ENCODE measurements around the gene WBP11.

WBP11 gene

DNA sequence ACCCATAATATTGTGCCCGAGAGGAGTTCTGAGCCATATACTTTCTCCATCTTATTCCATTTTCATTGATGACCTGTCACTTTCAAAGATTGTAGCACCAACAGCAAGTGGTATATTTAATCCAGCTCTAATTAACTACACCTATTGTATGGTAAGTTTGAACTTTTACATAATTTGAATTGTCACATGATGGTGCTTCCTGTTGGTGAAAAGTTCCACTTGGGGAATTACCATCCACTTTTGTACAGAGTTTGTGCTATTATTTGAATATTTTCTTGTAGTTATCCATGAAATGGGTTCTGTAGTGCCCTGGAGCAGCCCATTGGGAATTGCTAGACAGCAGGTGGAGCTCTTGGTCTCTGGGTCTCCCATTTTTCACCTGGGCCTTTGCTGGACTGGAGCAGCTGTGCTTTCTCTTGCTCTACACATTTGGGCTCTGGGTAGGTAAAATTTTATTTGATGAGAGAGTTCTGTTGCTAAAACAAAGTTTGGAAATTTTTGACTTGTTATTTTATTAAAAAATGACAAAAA, 7.7 kb upstream of the WBP11 start:
- H3K4me2 ChIP-seq (ENCODE audit: low read length), result no peak overlapping the region
- peaks cover 8% of the 10 kb centered on the region for H3K4me1 ChIP-seq (ENCODE audit: low read length)
- H2AFZ ChIP-seq (ENCODE audit: low read depth, low read length), result no peak overlapping the region
- no peak for TF ChIP-seq EZH2phosphoT487 (IDR thresholded peaks at IDR 0.05; ENCODE audit: low read depth)
- TF ChIP-seq, protein P1, sequence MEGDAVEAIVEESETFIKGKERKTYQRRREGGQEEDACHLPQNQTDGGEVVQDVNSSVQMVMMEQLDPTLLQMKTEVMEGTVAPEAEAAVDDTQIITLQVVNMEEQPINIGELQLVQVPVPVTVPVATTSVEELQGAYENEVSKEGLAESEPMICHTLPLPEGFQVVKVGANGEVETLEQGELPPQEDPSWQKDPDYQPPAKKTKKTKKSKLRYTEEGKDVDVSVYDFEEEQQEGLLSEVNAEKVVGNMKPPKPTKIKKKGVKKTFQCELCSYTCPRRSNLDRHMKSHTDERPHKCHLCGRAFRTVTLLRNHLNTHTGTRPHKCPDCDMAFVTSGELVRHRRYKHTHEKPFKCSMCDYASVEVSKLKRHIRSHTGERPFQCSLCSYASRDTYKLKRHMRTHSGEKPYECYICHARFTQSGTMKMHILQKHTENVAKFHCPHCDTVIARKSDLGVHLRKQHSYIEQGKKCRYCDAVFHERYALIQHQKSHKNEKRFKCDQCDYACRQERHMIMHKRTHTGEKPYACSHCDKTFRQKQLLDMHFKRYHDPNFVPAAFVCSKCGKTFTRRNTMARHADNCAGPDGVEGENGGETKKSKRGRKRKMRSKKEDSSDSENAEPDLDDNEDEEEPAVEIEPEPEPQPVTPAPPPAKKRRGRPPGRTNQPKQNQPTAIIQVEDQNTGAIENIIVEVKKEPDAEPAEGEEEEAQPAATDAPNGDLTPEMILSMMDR (IDR thresholded peaks at IDR 0.05; ENCODE audit: low read depth, low read length), result peak; percentile 47
- peaks cover 7% of the 10 kb centered on the region; the same call in 1 of the 2 replicates for H3K27me3 ChIP-seq (ENCODE audit: low read depth, low read length)
- no peak overlapping the region for H3K27ac ChIP-seq (ENCODE audit: low read length)
- no peaks in the 10 kb centered on the region for H3K9me3 ChIP-seq (ENCODE audit: insufficient read depth, low read length)
- no peaks in the 10 kb centered on the region for H4K20me1 ChIP-seq (ENCODE audit: insufficient read depth, low read length)
- H3K79me2 ChIP-seq (ENCODE audit: low read length), result no peaks in the 10 kb centered on the region
- H3K36me3 ChIP-seq (replicated peaks; ENCODE audit: low read depth, low read length), result no peaks in the 10 kb centered on the region
- H3K9ac ChIP-seq (ENCODE audit: low read length), result no peak overlapping the region
- H3K4me3 ChIP-seq (ENCODE audit: low read length), result no peak overlapping the region

DNA sequence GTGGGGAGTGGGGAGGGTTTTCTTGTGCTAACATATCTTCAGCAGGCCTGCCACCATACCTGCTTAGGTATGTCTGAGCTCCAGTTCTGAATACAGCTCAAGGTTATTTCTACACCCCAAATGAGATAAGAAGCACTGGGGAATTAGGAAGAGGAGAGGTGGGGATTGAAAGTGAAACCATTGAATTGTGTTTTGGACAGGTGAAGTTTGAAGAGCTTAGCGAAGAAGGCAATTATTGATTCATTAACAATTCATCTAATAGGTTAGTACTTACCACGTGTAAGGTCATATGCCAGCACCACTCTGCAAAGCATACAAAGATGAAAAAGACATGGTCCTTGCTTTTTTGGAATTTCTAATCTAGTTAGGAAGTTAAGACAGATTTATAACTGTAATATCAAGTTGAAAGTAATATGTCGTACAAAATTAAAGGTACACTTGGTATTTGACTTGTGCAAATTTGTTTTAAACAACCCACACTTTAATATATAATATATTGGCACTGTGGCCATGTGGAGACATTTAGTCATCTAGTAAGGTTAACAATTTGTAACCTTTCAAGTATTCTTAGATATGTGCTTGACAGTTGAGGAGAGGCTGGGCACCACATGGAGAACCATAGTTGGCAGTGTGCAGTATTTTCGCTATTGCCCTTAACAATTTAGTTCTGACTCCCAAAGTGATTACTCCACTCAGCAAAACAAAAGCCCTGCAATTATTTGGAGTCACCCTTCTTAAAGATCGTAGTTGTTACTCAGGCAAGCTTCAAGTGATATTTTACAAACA, 7.1 kb upstream of the WBP11 start:
- Histone ChIP-seq H3K4me1 (ENCODE audit: low read length) (peaks cover 8% of the 10 kb centered on the region), H3K36me3 (replicated peaks; ENCODE audit: low read depth, low read length) (no peaks in the 10 kb centered on the region), H3K4me3 (ENCODE audit: low read length) (no peak overlapping the region), H3K79me2 (ENCODE audit: low read length) (no peaks in the 10 kb centered on the region), H4K20me1 (ENCODE audit: insufficient read depth, low read length) (no peaks in the 10 kb centered on the region), H3K4me2 (ENCODE audit: low read length) (no peak overlapping the region), H2AFZ (ENCODE audit: low read depth, low read length) (no peak overlapping the region), H3K9me3 (ENCODE audit: insufficient read depth, low read length) (no peaks in the 10 kb centered on the region), H3K27ac (ENCODE audit: low read length) (no peak overlapping the region), H3K27me3 (ENCODE audit: low read depth, low read length) (peaks cover 7% of the 10 kb centered on the region; the same call in 1 of the 2 replicates), H3K9ac (ENCODE audit: low read length) (no peak overlapping the region)
- no peak for TF ChIP-seq EZH2phosphoT487 (IDR thresholded peaks at IDR 0.05; ENCODE audit: low read depth)
- TF ChIP-seq, protein P1 (IDR thresholded peaks at IDR 0.05; ENCODE audit: low read depth, low read length), result no peak

DNA sequence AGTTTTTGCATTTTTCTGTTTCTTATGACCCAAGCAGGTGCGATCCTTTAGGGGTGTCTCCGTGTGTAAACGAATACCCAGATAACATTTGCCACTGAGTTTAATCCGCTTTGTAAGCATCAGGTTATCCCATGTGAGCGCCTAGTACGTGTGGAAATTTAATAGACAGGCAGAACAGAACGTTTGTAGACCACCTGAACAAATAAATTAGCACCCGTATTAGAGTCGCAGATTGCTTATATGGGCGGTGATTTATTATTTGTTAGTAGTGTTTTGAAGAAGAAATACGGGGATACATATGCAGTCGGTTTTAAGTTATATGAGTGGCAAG, 517 bp upstream of the WBP11 start:
- Histone ChIP-seq H3K79me2 (ENCODE audit: low read length) (peaks cover 52% of the 10 kb centered on the region), H3K27me3 (ENCODE audit: low read depth, low read length) (no peaks in the 10 kb centered on the region)

DNA sequence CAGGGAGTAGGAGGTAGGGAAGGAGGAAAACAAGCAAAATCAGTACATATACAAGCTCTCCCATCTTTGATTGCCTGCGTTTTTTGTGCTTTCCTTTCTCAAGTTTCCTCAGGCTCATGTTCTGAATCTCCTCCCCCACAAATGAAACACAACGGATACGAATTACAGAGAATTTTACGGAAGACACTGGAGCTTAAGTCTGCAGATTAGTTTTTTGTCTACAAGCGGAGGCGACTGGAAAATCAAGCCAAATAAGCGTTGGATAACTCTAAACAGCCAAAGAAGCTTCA, 612 bp downstream of the WBP11 start:
- Histone ChIP-seq H3K4me1 (ENCODE audit: low read length) (peaks cover 19% of the 10 kb centered on the region), H3K27me3 (ENCODE audit: low read depth, low read length) (no peaks in the 10 kb centered on the region), H3K4me3 (ENCODE audit: low read length) (peak overlapping the region; percentile 92), H3K9me3 (ENCODE audit: insufficient read depth, low read length) (no peaks in the 10 kb centered on the region), H2AFZ (ENCODE audit: low read depth, low read length) (no peak overlapping the region), H3K36me3 (replicated peaks; ENCODE audit: low read depth, low read length) (peaks cover 17% of the 10 kb centered on the region), H3K27ac (ENCODE audit: low read length) (peak overlapping the region; percentile 58), H3K4me2 (ENCODE audit: low read length) (peak overlapping the region; percentile 86), H3K79me2 (ENCODE audit: low read length) (peaks cover 59% of the 10 kb centered on the region), H3K9ac (ENCODE audit: low read length) (peak overlapping the region; percentile 89), H4K20me1 (ENCODE audit: insufficient read depth, low read length) (peaks cover 13% of the 10 kb centered on the region; the same call in 1 of the 2 replicates)
- no peak for TF ChIP-seq EZH2phosphoT487 (IDR thresholded peaks at IDR 0.05; ENCODE audit: low read depth)
- TF ChIP-seq, protein P1 (IDR thresholded peaks at IDR 0.05; ENCODE audit: low read depth, low read length), result no peak

More for the DNA sequence above, 517 bp upstream of the WBP11 start:
- H3K36me3 ChIP-seq (replicated peaks; ENCODE audit: low read depth, low read length), result peaks cover 10% of the 10 kb centered on the region
- TF ChIP-seq EZH2phosphoT487 (IDR thresholded peaks at IDR 0.05; ENCODE audit: low read depth), result no peak
- TF ChIP-seq, protein P1 (IDR thresholded peaks at IDR 0.05; ENCODE audit: low read depth, low read length), result no peak
- peak overlapping the region; percentile 85 for H3K9ac ChIP-seq (ENCODE audit: low read length)
- H3K4me3 ChIP-seq (ENCODE audit: low read length), result peak overlapping the region; percentile 92
- H3K4me1 ChIP-seq (ENCODE audit: low read length), result peaks cover 19% of the 10 kb centered on the region
- H2AFZ ChIP-seq (ENCODE audit: low read depth, low read length), result peak overlapping the region; percentile 92
- H3K4me2 ChIP-seq (ENCODE audit: low read length), result peak overlapping the region; percentile 88
- no peaks in the 10 kb centered on the region for H3K9me3 ChIP-seq (ENCODE audit: insufficient read depth, low read length)
- peak overlapping the region; percentile 54 for H3K27ac ChIP-seq (ENCODE audit: low read length)
- peaks cover 13% of the 10 kb centered on the region; the same call in 1 of the 2 replicates for H4K20me1 ChIP-seq (ENCODE audit: insufficient read depth, low read length)

Measured in OCI-LY3 (cell line).